CD4-positive, alpha-beta T cell treated with Interleukin-17A for 1 hour (primary cell): ENCODE measurements around the gene SLC9B1.
"Not testable (repeated sequence)": the region's sequence is repeated elsewhere in the genome, so short reads cannot be mapped to it uniquely, and the experiment has no call there.

Source experiments
- DNase-seq: peaks from one replicate; pipeline ENCODE4 v3.0.0-alpha.2; 2020

SLC9B1 gene

GRCh38 chr4:102871772-102872171 is 147.7 kb downstream of the SLC9B1 start:
- no peak for DNase-seq

- peak; percentile 4 for DNase-seq
Observed at GRCh38 chr4:102869569-102870197, 149.8 kb downstream of the SLC9B1 start.

- peak; percentile 92 for DNase-seq
Observed at GRCh38 chr4:102868781-102869568, 150.5 kb downstream of the SLC9B1 start, which contains the start of gene CISD2. Gene CISD2 (plus strand): TSS chr4:102868992. CDS start chr4:102869085, 93 bp downstream.

GRCh38 chr4:102868153-102868780 is 151.2 kb downstream of the SLC9B1 start:
- no peak for DNase-seq

GRCh38 chr4:102867278-102868152 is 152.0 kb downstream of the SLC9B1 start:
- no peak for DNase-seq

GRCh38 chr4:102865327-102865726 is 154.2 kb downstream of the SLC9B1 start:
- not testable (repeated sequence) for DNase-seq

- DNase-seq: no peak
Observed at GRCh38 chr4:102862747-102863146, 156.8 kb downstream of the SLC9B1 start.

GRCh38 chr4:102862016-102862415 is 157.5 kb downstream of the SLC9B1 start:
- no peak for DNase-seq

GRCh38 chr4:102860611-102861324 is 158.7 kb downstream of the SLC9B1 start:
- no peak for DNase-seq

- DNase-seq: no peak
Observed at GRCh38 chr4:102858828-102859464, 160.6 kb downstream of the SLC9B1 start.
